DOHH2 (cell line): Measurements from ENCODE around the gene COL8A1.

Source experiments
- H3F3A ChIP-seq: fragments of 200-600 bp; sonication (generic), shearing (Covaris generic); 2 replicates; pipeline ENCODE4 v1.6.0; 2016; ENCODE audit warnings: antibody characterized with exemption, mild to moderate bottlenecking; ENCODE audit not compliant: control insufficient read depth, insufficient read depth
- H3K27ac ChIP-seq: fragments of 200-600 bp; sonication (generic); 2 replicates; pipeline ENCODE4 v1.5.1; 2014; ENCODE audit warnings: low read depth, mild to moderate bottlenecking, low read length, moderate library complexity
- H3K27me3 ChIP-seq: fragments of 200-600 bp; sonication (generic); 2 replicates; pipeline ENCODE4 v1.6.1; 2014; ENCODE audit warnings: mild to moderate bottlenecking, low read length, mixed read lengths; ENCODE audit not compliant: control insufficient read depth
- H3K36me3 ChIP-seq: fragments of 200-600 bp; sonication (generic); 2 replicates; pipeline ENCODE4 v1.6.1; 2014; ENCODE audit warnings: mild to moderate bottlenecking, low read length, moderate library complexity, mixed read lengths; ENCODE audit not compliant: control insufficient read depth
- H3K4me1 ChIP-seq: fragments of 200-600 bp; sonication (generic); 2 replicates; pipeline ENCODE4 v1.6.1; 2014; ENCODE audit warnings: mild to moderate bottlenecking, low read length, mixed read lengths; ENCODE audit not compliant: control insufficient read depth
- H3K4me2 ChIP-seq: fragments of 200-600 bp; sonication (generic); 2 replicates; pipeline ENCODE4 v1.6.0; 2014; ENCODE audit warnings: mild to moderate bottlenecking, low read length, moderate library complexity
- H3K4me3 ChIP-seq: fragments of 200-600 bp; sonication (generic); 2 replicates; pipeline ENCODE4 v1.5.1; 2014; ENCODE audit warnings: mild to moderate bottlenecking, low read length, mixed read lengths
- H3K79me2 ChIP-seq: fragments of 200-600 bp; sonication (generic); 2 replicates; pipeline ENCODE4 v1.6.1; 2014; ENCODE audit warnings: mild to moderate bottlenecking, low read length, mixed read lengths; ENCODE audit not compliant: control insufficient read depth
- H3K9me2 ChIP-seq: fragments of 200-600 bp; sonication (generic); replicated peaks from 2 replicates; pipeline ENCODE4 v1.6.1; 2014; ENCODE audit warnings: mild to moderate bottlenecking, low read length, mixed read lengths; ENCODE audit not compliant: control insufficient read depth
- H3K9me3 ChIP-seq: fragments of 200-600 bp; sonication (generic); 2 replicates; pipeline ENCODE4 v1.6.1; 2014; ENCODE audit warnings: antibody characterized with exemption, low read length, mixed read lengths; ENCODE audit not compliant: control insufficient read depth, insufficient read depth
- H4K20me1 ChIP-seq: fragments of 200-600 bp; sonication (generic); 2 replicates; pipeline ENCODE4 v1.6.0; 2014; ENCODE audit warnings: low read depth, mild to moderate bottlenecking, antibody characterized with exemption, low read length, moderate library complexity; ENCODE audit not compliant: control insufficient read depth, insufficient read depth
- EZH2phosphoT487 ChIP-seq: fragments of 200-600 bp; sonication (generic); IDR thresholded peaks from 2 replicates; pipeline ENCODE4 v1.6.1; 2017; ENCODE audit warnings: borderline replicate concordance, mild to moderate bottlenecking, antibody characterized with exemption, low read length, moderate library complexity, mixed read lengths
- TF ChIP-seq, protein P1 (sequence below): fragments of 200-600 bp; sonication (generic); IDR thresholded peaks from one replicate; pipeline ENCODE4 v1.5.1; 2014; ENCODE audit warnings: antibody characterized with exemption, mild to moderate bottlenecking, low read depth, low read length; ENCODE audit not compliant: poor library complexity, severe bottlenecking

Gene COL8A1

GRCh38 chr3:99808163-99808794 is 169.9 kb downstream of the COL8A1 start:
- H3K4me1 ChIP-seq = no peaks in the 10 kb centered on the region
- no peak overlapping the region for H3K27ac ChIP-seq
- no peaks in the 10 kb centered on the region for H3F3A ChIP-seq
- TF ChIP-seq, protein P1, sequence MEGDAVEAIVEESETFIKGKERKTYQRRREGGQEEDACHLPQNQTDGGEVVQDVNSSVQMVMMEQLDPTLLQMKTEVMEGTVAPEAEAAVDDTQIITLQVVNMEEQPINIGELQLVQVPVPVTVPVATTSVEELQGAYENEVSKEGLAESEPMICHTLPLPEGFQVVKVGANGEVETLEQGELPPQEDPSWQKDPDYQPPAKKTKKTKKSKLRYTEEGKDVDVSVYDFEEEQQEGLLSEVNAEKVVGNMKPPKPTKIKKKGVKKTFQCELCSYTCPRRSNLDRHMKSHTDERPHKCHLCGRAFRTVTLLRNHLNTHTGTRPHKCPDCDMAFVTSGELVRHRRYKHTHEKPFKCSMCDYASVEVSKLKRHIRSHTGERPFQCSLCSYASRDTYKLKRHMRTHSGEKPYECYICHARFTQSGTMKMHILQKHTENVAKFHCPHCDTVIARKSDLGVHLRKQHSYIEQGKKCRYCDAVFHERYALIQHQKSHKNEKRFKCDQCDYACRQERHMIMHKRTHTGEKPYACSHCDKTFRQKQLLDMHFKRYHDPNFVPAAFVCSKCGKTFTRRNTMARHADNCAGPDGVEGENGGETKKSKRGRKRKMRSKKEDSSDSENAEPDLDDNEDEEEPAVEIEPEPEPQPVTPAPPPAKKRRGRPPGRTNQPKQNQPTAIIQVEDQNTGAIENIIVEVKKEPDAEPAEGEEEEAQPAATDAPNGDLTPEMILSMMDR = peak; percentile 86
- no peak for TF ChIP-seq EZH2phosphoT487
- no peaks in the 10 kb centered on the region for H4K20me1 ChIP-seq
- no peak overlapping the region for H3K4me2 ChIP-seq
- peaks cover 25% of the 10 kb centered on the region for H3K9me3 ChIP-seq
- no peaks in the 10 kb centered on the region for H3K27me3 ChIP-seq
- H3K36me3 ChIP-seq = peaks cover 3% of the 10 kb centered on the region; the same call in 1 of the 2 replicates
- no peak overlapping the region for H3K4me3 ChIP-seq
- no peaks in the 10 kb centered on the region for H3K9me2 ChIP-seq
- peaks cover 2% of the 10 kb centered on the region; the same call in 1 of the 2 replicates for H3K79me2 ChIP-seq

DNA sequence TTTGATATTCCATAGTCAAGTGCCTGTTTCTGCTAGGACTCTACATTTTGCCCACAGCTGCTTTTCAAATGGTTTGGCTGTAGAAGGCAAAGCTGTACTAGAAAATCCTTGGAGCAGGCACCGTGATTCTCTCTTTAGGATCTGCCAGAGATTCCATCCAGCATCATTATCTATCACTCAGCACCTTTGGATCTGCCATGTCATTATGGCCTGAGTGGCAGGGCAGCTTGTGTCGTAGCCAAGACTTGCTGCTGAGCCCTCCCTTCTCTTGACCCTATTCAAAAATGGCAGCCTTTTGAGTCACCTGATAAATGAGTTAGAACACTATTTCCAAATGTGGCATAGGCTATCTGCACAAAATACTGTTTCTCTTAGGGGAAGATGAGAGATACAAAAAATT is 171.2 kb downstream of the COL8A1 start:
- Histone ChIP-seq H3K27ac (no peak overlapping the region), H3F3A (no peaks in the 10 kb centered on the region), H3K27me3 (no peaks in the 10 kb centered on the region), H3K9me2 (no peaks in the 10 kb centered on the region), H3K36me3 (peaks cover 3% of the 10 kb centered on the region; the same call in 1 of the 2 replicates), H4K20me1 (no peaks in the 10 kb centered on the region), H3K4me3 (no peak overlapping the region), H3K9me3 (peaks cover 18% of the 10 kb centered on the region), H3K4me2 (no peak overlapping the region), H3K79me2 (peaks cover 2% of the 10 kb centered on the region; the same call in 1 of the 2 replicates), H3K4me1 (no peaks in the 10 kb centered on the region)
- TF ChIP-seq EZH2phosphoT487 = no peak
- TF ChIP-seq, protein P1 = no peak

- H3K27me3 ChIP-seq = no peaks in the 10 kb centered on the region
- no peak overlapping the region for H3K4me3 ChIP-seq
- no peaks in the 10 kb centered on the region for H3F3A ChIP-seq
- peaks cover 6% of the 10 kb centered on the region; the same call in 1 of the 2 replicates for H3K79me2 ChIP-seq
- no peaks in the 10 kb centered on the region for H3K36me3 ChIP-seq
- H3K9me3 ChIP-seq = peaks cover 10% of the 10 kb centered on the region
- no peaks in the 10 kb centered on the region for H4K20me1 ChIP-seq
- no peaks in the 10 kb centered on the region for H3K9me2 ChIP-seq
- H3K4me1 ChIP-seq = no peaks in the 10 kb centered on the region
- TF ChIP-seq, protein P1 = no peak
- no peak for TF ChIP-seq EZH2phosphoT487
- H3K27ac ChIP-seq = no peak overlapping the region
- no peak overlapping the region for H3K4me2 ChIP-seq
Observed at GRCh38 chr3:99810403-99810802, 172.0 kb downstream of the COL8A1 start.
